NOMO-1 treated with dmso at 0.1 percent for 144 hours (cell line): ENCODE results near the gene STON2.

ENCODE experiments used
- DNase-seq: peaks from one replicate; lab custom pipeline; 2025; ENCODE audit not compliant: unreplicated experiment; lab: John Stamatoyannopoulos, UW

The STON2 gene

GRCh38 chr14:81340201-81340600 lies 59.9 kb downstream of the STON2 start:
- DNase-seq: no peak

GRCh38 chr14:81337073-81337472 lies 63.1 kb downstream of the STON2 start:
- DNase-seq: no peak

GRCh38 chr14:81336009-81336408 lies 64.1 kb downstream of the STON2 start:
- DNase-seq: no peak

- no peak for DNase-seq
Observed at GRCh38 chr14:81332725-81333124, 67.4 kb downstream of the STON2 start.

GRCh38 chr14:81331229-81332021 lies 68.7 kb downstream of the STON2 start:
- no peak for DNase-seq

- DNase-seq: no peak
Observed at GRCh38 chr14:81330619-81331122, 69.5 kb downstream of the STON2 start.

GRCh38 chr14:81329640-81330381 lies 70.3 kb downstream of the STON2 start:
- DNase-seq: no peak

GRCh38 chr14:81326451-81326850 lies 73.7 kb downstream of the STON2 start:
- no peak for DNase-seq

GRCh38 chr14:81324011-81324410 lies 76.1 kb downstream of the STON2 start:
- no peak for DNase-seq

GRCh38 chr14:81323093-81323492 lies 77.0 kb downstream of the STON2 start:
- DNase-seq: no peak

GRCh38 chr14:81319946-81320345 lies 80.2 kb downstream of the STON2 start:
- no peak for DNase-seq

GRCh38 chr14:81319314-81319713 lies 80.8 kb downstream of the STON2 start:
- DNase-seq: no peak

GRCh38 chr14:81315341-81315740 lies 84.8 kb downstream of the STON2 start:
- DNase-seq: no peak

GRCh38 chr14:81314443-81315175 lies 85.5 kb downstream of the STON2 start:
- no peak for DNase-seq

GRCh38 chr14:81313775-81314429 lies 86.2 kb downstream of the STON2 start:
- no peak for DNase-seq

- DNase-seq: no peak
Observed at GRCh38 chr14:81313200-81313599, 86.9 kb downstream of the STON2 start.

GRCh38 chr14:81312289-81312876 lies 87.7 kb downstream of the STON2 start:
- DNase-seq: no peak

- no peak for DNase-seq
Observed at GRCh38 chr14:81311778-81312177, 88.3 kb downstream of the STON2 start.

GRCh38 chr14:81311141-81311540 lies 89.0 kb downstream of the STON2 start:
- DNase-seq: no peak

GRCh38 chr14:81310606-81311005 lies 89.5 kb downstream of the STON2 start:
- DNase-seq: no peak

GRCh38 chr14:81309511-81309910 lies 90.6 kb downstream of the STON2 start:
- no peak for DNase-seq
